Measurements from ENCODE around the gene PSMD1.

GRCh38 chr2:231063347-231063746, 6.7 kb downstream of the PSMD1 start:
- TF ChIP-seq EZH2 (IDR thresholded peaks at IDR 0.05; ENCODE audit: insufficient read depth, poor library complexity, severe bottlenecking) (no peak), EZH2phosphoT487 (IDR thresholded peaks at IDR 0.05; ENCODE audit: insufficient read depth, low read depth) (no peak)

Data from GM23248 (cell line).